ENCODE data around the gene KCNQ1. TPM values are rescaled to one million over a fixed set of nuclear protein-coding genes. Genes with fewer than 3 reads are reported as not detected.
A peak's percentile ranks its signal among the peaks of the same experiment; 100 is the strongest.

KCNQ1 gene
- total and polyA plus RNA-seq, 7 donors, result 0.48 to 3.1 (median 1.1) TPM

GRCh38 chr11:2691991-2692875 lies 247.4 kb downstream of the KCNQ1 start:
- H3K4me3 ChIP-seq, result no peak overlapping the region
- no peaks in the 10 kb centered on the region for H3K27me3 ChIP-seq (ENCODE audit: insufficient read depth in 3 of 3, low read length in 2 of 3)
- DNase-seq (peak in 1 of 2 donors; percentile 12), ATAC-seq (peak in 1 of 4 donors; percentile 28)
- H3K4me1 ChIP-seq, result peaks cover 21% of the 10 kb centered on the region
- intact Hi-C loops (cut with DNase I), result loop anchor here in 1 of 2 donors (10.0 kb wide), 1 partner anchor 193 kb away; the partner anchor contains the start of gene CDKN1C
- no peak overlapping the region for H3K27ac ChIP-seq
- peak; percentile 14 for TF ChIP-seq CTCF (IDR thresholded peaks at IDR 0.05)
- no peaks in the 10 kb centered on the region for H3K36me3 ChIP-seq (ENCODE audit: insufficient read depth in 1 of 2, low read depth in 1 of 2)
- no peaks in the 10 kb centered on the region for H3K9me3 ChIP-seq
- WGBS, 3 donors, result 85 to 94% (median 86%) methylated on average over 3 of the region's 3 CpGs

GRCh38 chr11:2693271-2694261 lies 248.8 kb downstream of the KCNQ1 start:
- Histone ChIP-seq H3K36me3 (ENCODE audit: insufficient read depth in 1 of 2, low read depth in 1 of 2) (no peaks in the 10 kb centered on the region), H3K9me3 (no peaks in the 10 kb centered on the region), H3K4me3 (no peak overlapping the region), H3K27me3 (ENCODE audit: insufficient read depth in 3 of 3, low read length in 2 of 3) (no peaks in the 10 kb centered on the region), H3K27ac (no peak overlapping the region), H3K4me1 (peaks cover 25% of the 10 kb centered on the region)
- DNase-seq (peak in 1 of 2 donors; percentile 37), ATAC-seq (peak in 2 of 4 donors; percentile 45 to 56)
- WGBS, 3 donors, result 65 to 75% (median 66%) methylated on average over 18 of the region's 18 CpGs
- no peak for TF ChIP-seq CTCF (IDR thresholded peaks at IDR 0.05)
- intact Hi-C loops (cut with DNase I), result loop anchor here in 1 of 2 donors (10.0 kb wide), 1 partner anchor 191 kb away; the partner anchor contains the start of gene CDKN1C

- Histone ChIP-seq H3K36me3 (ENCODE audit: insufficient read depth in 1 of 2, low read depth in 1 of 2) (no peaks in the 10 kb centered on the region), H3K27me3 (ENCODE audit: insufficient read depth in 3 of 3, low read length in 2 of 3) (no peaks in the 10 kb centered on the region), H3K4me3 (no peak overlapping the region), H3K9me3 (no peaks in the 10 kb centered on the region), H3K27ac (no peak overlapping the region), H3K4me1 (peaks cover 25% of the 10 kb centered on the region)
- intact Hi-C loops (cut with DNase I), result loop anchor here in 1 of 2 donors (10.0 kb wide), 1 partner anchor 190 kb away; the partner anchor contains the start of gene CDKN1C
- 67 to 74% (median 68%) methylated on average over 7 of the region's 7 CpGs for WGBS, 3 donors
- DNase-seq, result no peak
- TF ChIP-seq CTCF (IDR thresholded peaks at IDR 0.05), result no peak
- no peak for ATAC-seq
Observed at GRCh38 chr11:2694495-2694894, 249.7 kb downstream of the KCNQ1 start.

GRCh38 chr11:2694995-2695939 lies 250.5 kb downstream of the KCNQ1 start:
- H3K9me3 ChIP-seq, result no peaks in the 10 kb centered on the region
- H3K4me1 ChIP-seq, result peaks cover 17% of the 10 kb centered on the region
- no peak for TF ChIP-seq CTCF (IDR thresholded peaks at IDR 0.05)
- no peak overlapping the region for H3K4me3 ChIP-seq
- 73 to 81% (median 76%) methylated on average over 9 of the region's 9 CpGs for WGBS, 3 donors
- no peak for DNase-seq
- ATAC-seq, result no peak
- intact Hi-C loops (cut with DNase I), result loop anchor here in 1 of 2 donors (10.0 kb wide), 1 partner anchor 190 kb away; the partner anchor contains the start of gene CDKN1C
- no peaks in the 10 kb centered on the region for H3K36me3 ChIP-seq (ENCODE audit: insufficient read depth in 1 of 2, low read depth in 1 of 2)
- H3K27me3 ChIP-seq (ENCODE audit: insufficient read depth in 3 of 3, low read length in 2 of 3), result no peaks in the 10 kb centered on the region
- no peak overlapping the region for H3K27ac ChIP-seq

Data from psoas muscle (tissue), 8 donors.